Measurements from ENCODE around the gene FYN. TPM values are rescaled to one million over a fixed set of nuclear protein-coding genes. Genes with fewer than 3 reads are reported as not detected.

FYN gene
- total RNA-seq, 1 donor: 91.9 TPM

GRCh38 chr6:111871725-111872400 is 1.4 kb downstream of the FYN start:
- peak; percentile 51 for DNase-seq (ENCODE audit: low read depth)
- TF ChIP-seq CTCF (IDR thresholded peaks at IDR 0.05; ENCODE audit: insufficient read depth, low read length): no peak

GRCh38 chr6:111871207-111871606 is 2.0 kb downstream of the FYN start:
- peak; percentile 34 for DNase-seq (ENCODE audit: low read depth)
- H3K4me3 ChIP-seq (ENCODE audit: low read depth, low read length): peak overlapping the region; percentile 80
- TF ChIP-seq CTCF (IDR thresholded peaks at IDR 0.05; ENCODE audit: insufficient read depth, low read length): no peak

More at GRCh38 chr6:111871725-111872400, 1.4 kb downstream of the FYN start:
- peak overlapping the region; percentile 80 for H3K4me3 ChIP-seq (ENCODE audit: low read depth, low read length)

GRCh38 chr6:111870742-111871064 is 2.5 kb downstream of the FYN start:
- no peak for TF ChIP-seq CTCF (IDR thresholded peaks at IDR 0.05; ENCODE audit: insufficient read depth, low read length)
- no peak for DNase-seq (ENCODE audit: low read depth)

GRCh38 chr6:111870051-111870741 is 3.1 kb downstream of the FYN start:
- no peak for DNase-seq (ENCODE audit: low read depth)
- peak overlapping the region; percentile 36 for H3K4me3 ChIP-seq (ENCODE audit: low read depth, low read length)
- no peak for TF ChIP-seq CTCF (IDR thresholded peaks at IDR 0.05; ENCODE audit: insufficient read depth, low read length)

More at GRCh38 chr6:111870742-111871064, 2.5 kb downstream of the FYN start:
- H3K4me3 ChIP-seq (ENCODE audit: low read depth, low read length): peak overlapping the region; percentile 80

GRCh38 chr6:111866857-111867256 is 6.4 kb downstream of the FYN start:
- DNase-seq (ENCODE audit: low read depth): no peak
- no peak overlapping the region for H3K4me3 ChIP-seq (ENCODE audit: low read depth, low read length)
- TF ChIP-seq CTCF (IDR thresholded peaks at IDR 0.05; ENCODE audit: insufficient read depth, low read length): no peak

- H3K4me3 ChIP-seq (ENCODE audit: low read depth, low read length): no peak overlapping the region
- no peak for TF ChIP-seq CTCF (IDR thresholded peaks at IDR 0.05; ENCODE audit: insufficient read depth, low read length)
- DNase-seq (ENCODE audit: low read depth): no peak
Observed at GRCh38 chr6:111865909-111866546, 7.2 kb downstream of the FYN start.

Data from fibroblast of the aortic adventitia (primary cell).